HCT116 (cell line): Measurements from ENCODE around the gene MTHFD1L. TPM values are rescaled to one million over a fixed set of nuclear protein-coding genes. Genes with fewer than 3 reads are reported as not detected.

Experiments used
- ATAC-seq: fragments of 200-7000 bp; cut with Tn5 transposase; 2 replicates; pipeline ENCODE4 v1.9.1; 2020; ENCODE audit warnings: mild to moderate bottlenecking, moderate library complexity
- BruUV-seq: library from RNA; stranded (reverse); fragments of 400-500 nt; replicated peaks from 2 replicates; lab custom pipeline; 2021; lab: Mats Ljungman, UMichigan
- CTCF ChIA-PET: fragments of 300-600 bp; sonication (Branson Sonifier 250); formaldehyde crosslinking; loops from one replicate; lab custom pipeline; 2021; ENCODE audit warnings: antibody characterized with exemption; lab: Charles Lee
- POLR2A ChIA-PET: fragments of 300-600, 350-600 bp; sonication (Branson Sonifier 250); formaldehyde crosslinking; loops from one replicate; lab custom pipeline; 2021; ENCODE audit warnings: antibody characterized with exemption; lab: Charles Lee
- RAD21 ChIA-PET, 2 experiments: fragments of 300-600 bp; sonication (Branson Sonifier 250); formaldehyde crosslinking; loops; one replicate each; lab custom pipeline; 2023; ENCODE audit warnings: low total read pairs in 2 of 2; ENCODE audit not compliant: uncharacterized antibody in 2 of 2, unreplicated experiment in 2 of 2, low non-redundant PET in 1 of 2; lab: Charles Lee
- DNase-seq: peaks from one replicate; pipeline ENCODE4 v3.0.0-alpha.2; 2010; ENCODE audit warnings: low read depth, low spot score
- H2AFZ ChIP-seq: fragments of 200-600 bp; shearing (Covaris generic), sonication (generic); 2 replicates; pipeline ENCODE4 v1.6.1; 2017; ENCODE audit warnings: low read depth, mixed run types, mixed read lengths, antibody characterized with exemption, low read length; ENCODE audit not compliant: poor library complexity, severe bottlenecking
- H3K27ac ChIP-seq: 2 replicates; pipeline ENCODE4 v1.5.1; 2012; ENCODE audit warnings: low read depth, low read length
- H3K27me3 ChIP-seq: fragments of 200-600 bp; sonication (generic); 2 replicates; pipeline ENCODE4 v1.6.1; 2016; ENCODE audit warnings: mixed run types, low read length, mixed read lengths; ENCODE audit not compliant: insufficient read depth
- H3K36me3 ChIP-seq, 2 experiments: fragments of 200-500 bp in 1 of 2; fragments of 200-600 bp in 1 of 2; sonication (Bioruptor generic) in 1 of 2; sonication (generic) in 1 of 2; 2 replicates each; pipeline versions ENCODE4 v1.5.1 to v1.6.1; 2014 to 2016; ENCODE audit warnings: low read length in 2 of 2, inconsistent platforms in 1 of 2, mixed read lengths in 1 of 2, mixed run types in 1 of 2; ENCODE audit not compliant: insufficient read depth in 2 of 2, control insufficient read depth in 1 of 2
- H3K4me1 ChIP-seq, 2 experiments: fragments of 200-600 bp in 1 of 2; sonication (generic) in 1 of 2; 2 replicates each; pipeline versions ENCODE4 v1.5.1 to v1.6.1; 2012 to 2017; ENCODE audit warnings: low read length in 2 of 2, inconsistent platforms in 1 of 2, mild to moderate bottlenecking in 1 of 2, mixed read lengths in 1 of 2, mixed run types in 1 of 2, moderate library complexity in 1 of 2; ENCODE audit not compliant: insufficient read depth in 2 of 2, control insufficient read depth in 1 of 2
- H3K4me2 ChIP-seq: fragments of 200-600 bp; sonication (generic); 2 replicates; pipeline ENCODE4 v1.6.1; 2017; ENCODE audit warnings: mixed run types, low read length, mixed read lengths
- H3K4me3 ChIP-seq, 2 experiments: fragments of 200-600 bp in 1 of 2; sonication (generic) in 1 of 2; replicated peaks in 1 of 2; 2 replicates each; pipeline ENCODE4 v1.5.1; 2011 to 2016; ENCODE audit warnings: low read length in 2 of 2, control low read depth in 1 of 2, low read depth in 1 of 2, mild to moderate bottlenecking in 1 of 2, mixed read lengths in 1 of 2, mixed run types in 1 of 2
- H3K79me2 ChIP-seq: fragments of 200-600 bp; sonication (generic); 2 replicates; pipeline ENCODE4 v1.6.1; 2017; ENCODE audit warnings: mild to moderate bottlenecking, mixed run types, low read length, moderate library complexity, mixed read lengths; ENCODE audit not compliant: insufficient read depth
- H3K9ac ChIP-seq: fragments of 200-600 bp; sonication (generic); 2 replicates; pipeline ENCODE4 v1.6.1; 2016; ENCODE audit warnings: low read length, mixed read lengths
- H3K9me2 ChIP-seq: fragments of 200-600 bp; sonication (generic), shearing (Covaris generic); 2 replicates; pipeline ENCODE4 v1.6.1; 2017; ENCODE audit warnings: mixed run types, mild to moderate bottlenecking, moderate library complexity; ENCODE audit not compliant: insufficient read depth
- H3K9me3 ChIP-seq, 2 experiments: fragments of 200-500 bp in 1 of 2; fragments of 200-600 bp in 1 of 2; sonication (Bioruptor generic) in 1 of 2; sonication (generic) in 1 of 2; 2 replicates each; pipeline ENCODE4 v1.6.1; 2014 to 2017; ENCODE audit warnings: low read length in 2 of 2, mixed read lengths in 2 of 2, inconsistent platforms in 1 of 2, low read depth in 1 of 2, mild to moderate bottlenecking in 1 of 2, mixed run types in 1 of 2, moderate library complexity in 1 of 2; ENCODE audit not compliant: control insufficient read depth in 1 of 2, insufficient read depth in 1 of 2
- H4K20me1 ChIP-seq: fragments of 200-600 bp; sonication (generic), shearing (Covaris generic); 2 replicates; pipeline ENCODE4 v1.6.1; 2017; ENCODE audit warnings: mixed run types, mild to moderate bottlenecking, moderate library complexity; ENCODE audit not compliant: insufficient read depth
- EGR1 ChIP-seq: IDR thresholded peaks from 2 replicates; pipeline ENCODE4 v1.6.1; 2012; ENCODE audit warnings: low read depth
- EZH2phosphoT487 ChIP-seq: fragments of 200-600 bp; IDR thresholded peaks from 2 replicates; pipeline ENCODE4 v1.6.1; 2018; ENCODE audit warnings: antibody characterized with exemption, borderline replicate concordance
- POLR2A ChIP-seq: IDR thresholded peaks from 2 replicates; pipeline ENCODE4 v1.7.0; 2011; ENCODE audit warnings: borderline replicate concordance; ENCODE audit not compliant: insufficient read depth, insufficient read length; ENCODE audit errors: extremely low read depth
- SP1 ChIP-seq: IDR thresholded peaks from 2 replicates; pipeline ENCODE4 v1.6.1; 2012; ENCODE audit warnings: low read depth
- ZFX ChIP-seq: fragments of 450-650 bp; IDR thresholded peaks from 2 replicates; pipeline ENCODE4 v1.6.1; 2017
- intact Hi-C: fragments of 100-400 bp; cut with micrococcal nuclease; formaldehyde crosslinking; loops from 2 replicates; pipeline ENCODE4 v1.10.0; 2022
- total RNA-seq: library from RNA; stranded (reverse); gene quantifications from one replicate; pipeline ENCODE4 v1.2.1, GENCODE V29; 2021; ENCODE audit not compliant: unreplicated experiment
- TF ChIP-seq, protein P1 (sequence below): IDR thresholded peaks from 2 replicates; pipeline ENCODE4 v1.6.1; 2012; ENCODE audit warnings: low read depth
- TF ChIP-seq, protein P2 (sequence below), 3 experiments: fragments of 200-600 bp in 1 of 3; sonication (generic) in 1 of 3; IDR thresholded peaks in 2 of 3; conservative IDR thresholded peaks in 1 of 3; 2 replicates each; pipeline ENCODE4 v1.5.1; 2012 to 2017; ENCODE audit warnings: low read depth in 2 of 3, low read length in 2 of 3, antibody characterized with exemption in 1 of 3, borderline replicate concordance in 1 of 3, control low read depth in 1 of 3, mild to moderate bottlenecking in 1 of 3, mixed read lengths in 1 of 3, mixed run types in 1 of 3, moderate library complexity in 1 of 3; ENCODE audit not compliant: insufficient read depth in 1 of 3

The MTHFD1L gene
- total RNA-seq, 1 experiment from 2014 or later = 127 TPM

DNA sequence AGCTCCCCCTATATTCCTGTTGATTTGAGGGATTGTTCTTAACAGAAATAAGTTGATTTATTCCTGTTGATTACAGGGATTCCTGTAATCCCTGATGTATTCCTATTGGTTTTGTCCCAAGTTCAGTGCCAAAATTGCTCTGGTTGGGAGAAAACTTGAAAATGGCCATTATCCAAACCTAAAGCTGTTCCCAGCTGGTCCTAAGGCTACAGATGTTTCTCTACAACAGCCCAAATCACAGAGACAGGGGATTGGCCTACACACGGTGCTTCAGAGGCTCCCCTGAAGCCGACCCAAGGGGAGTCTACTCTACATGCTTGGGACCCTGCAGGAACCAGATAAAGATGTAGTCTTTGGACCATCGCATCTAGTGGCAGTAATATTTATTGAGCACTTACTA, 275.3 kb downstream of the MTHFD1L start:
- Histone ChIP-seq H3K27ac (no peak overlapping the region), H3K4me3 (no peak overlapping the region), H3K9me2 (no peaks in the 10 kb centered on the region), H3K9me3 (no peaks in the 10 kb centered on the region), H3K79me2 (no peaks in the 10 kb centered on the region), H3K27me3 (no peaks in the 10 kb centered on the region), H4K20me1 (no peaks in the 10 kb centered on the region), H3K4me2 (no peak overlapping the region), H3K9ac (no peak overlapping the region), H3K4me1 (peaks cover 3 to 9% of the 10 kb centered on the region in 2 experiments; a peak in 3 of 4 replicates), H3K36me3 (no peaks in the 10 kb centered on the region), H2AFZ (no peak overlapping the region)
- no TSS peak for BruUV-seq
- ATAC-seq (no peak), DNase-seq (no peak)
- POLR2A ChIA-PET = no interaction called here
- RAD21 ChIA-PET = no interaction called here
- intact Hi-C loops = no loop called here
- TF ChIP-seq EGR1 (no peak), ZFX (no peak), SP1 (no peak)
- CTCF ChIA-PET = no interaction called here

DNA sequence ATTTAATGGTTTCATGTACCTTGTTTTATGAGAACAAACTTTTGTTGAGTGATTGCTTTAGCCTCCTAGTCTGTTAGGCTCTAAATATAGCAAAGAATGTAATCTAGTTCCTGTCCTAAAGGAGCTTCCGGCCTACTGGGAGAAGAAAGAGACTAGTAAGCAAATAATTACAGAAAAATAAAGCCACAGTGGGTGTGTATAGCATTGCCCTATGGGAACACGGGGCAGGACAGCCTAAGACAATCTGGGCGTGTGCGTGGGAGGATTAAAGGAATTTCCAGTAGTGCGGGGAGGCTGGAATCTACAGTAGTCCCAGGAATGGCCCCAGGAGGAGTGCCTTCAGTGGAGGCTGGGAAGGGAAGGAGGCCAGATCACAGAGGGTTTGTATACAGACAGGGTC, 276.2 kb downstream of the MTHFD1L start:
- RAD21 ChIA-PET = no interaction called here
- no peaks in the 10 kb centered on the region for H3K9me2 ChIP-seq
- peak overlapping the region; percentile 77 for H2AFZ ChIP-seq
- CTCF ChIA-PET = no interaction called here
- no peaks in the 10 kb centered on the region for H3K9me3 ChIP-seq
- no peaks in the 10 kb centered on the region for H3K27me3 ChIP-seq
- TF ChIP-seq POLR2A (no peak), EGR1 (peak; percentile 81), EZH2phosphoT487 (no peak)
- TF ChIP-seq, protein P1, sequence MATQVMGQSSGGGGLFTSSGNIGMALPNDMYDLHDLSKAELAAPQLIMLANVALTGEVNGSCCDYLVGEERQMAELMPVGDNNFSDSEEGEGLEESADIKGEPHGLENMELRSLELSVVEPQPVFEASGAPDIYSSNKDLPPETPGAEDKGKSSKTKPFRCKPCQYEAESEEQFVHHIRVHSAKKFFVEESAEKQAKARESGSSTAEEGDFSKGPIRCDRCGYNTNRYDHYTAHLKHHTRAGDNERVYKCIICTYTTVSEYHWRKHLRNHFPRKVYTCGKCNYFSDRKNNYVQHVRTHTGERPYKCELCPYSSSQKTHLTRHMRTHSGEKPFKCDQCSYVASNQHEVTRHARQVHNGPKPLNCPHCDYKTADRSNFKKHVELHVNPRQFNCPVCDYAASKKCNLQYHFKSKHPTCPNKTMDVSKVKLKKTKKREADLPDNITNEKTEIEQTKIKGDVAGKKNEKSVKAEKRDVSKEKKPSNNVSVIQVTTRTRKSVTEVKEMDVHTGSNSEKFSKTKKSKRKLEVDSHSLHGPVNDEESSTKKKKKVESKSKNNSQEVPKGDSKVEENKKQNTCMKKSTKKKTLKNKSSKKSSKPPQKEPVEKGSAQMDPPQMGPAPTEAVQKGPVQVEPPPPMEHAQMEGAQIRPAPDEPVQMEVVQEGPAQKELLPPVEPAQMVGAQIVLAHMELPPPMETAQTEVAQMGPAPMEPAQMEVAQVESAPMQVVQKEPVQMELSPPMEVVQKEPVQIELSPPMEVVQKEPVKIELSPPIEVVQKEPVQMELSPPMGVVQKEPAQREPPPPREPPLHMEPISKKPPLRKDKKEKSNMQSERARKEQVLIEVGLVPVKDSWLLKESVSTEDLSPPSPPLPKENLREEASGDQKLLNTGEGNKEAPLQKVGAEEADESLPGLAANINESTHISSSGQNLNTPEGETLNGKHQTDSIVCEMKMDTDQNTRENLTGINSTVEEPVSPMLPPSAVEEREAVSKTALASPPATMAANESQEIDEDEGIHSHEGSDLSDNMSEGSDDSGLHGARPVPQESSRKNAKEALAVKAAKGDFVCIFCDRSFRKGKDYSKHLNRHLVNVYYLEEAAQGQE = no peak
- TF ChIP-seq, protein P2, sequence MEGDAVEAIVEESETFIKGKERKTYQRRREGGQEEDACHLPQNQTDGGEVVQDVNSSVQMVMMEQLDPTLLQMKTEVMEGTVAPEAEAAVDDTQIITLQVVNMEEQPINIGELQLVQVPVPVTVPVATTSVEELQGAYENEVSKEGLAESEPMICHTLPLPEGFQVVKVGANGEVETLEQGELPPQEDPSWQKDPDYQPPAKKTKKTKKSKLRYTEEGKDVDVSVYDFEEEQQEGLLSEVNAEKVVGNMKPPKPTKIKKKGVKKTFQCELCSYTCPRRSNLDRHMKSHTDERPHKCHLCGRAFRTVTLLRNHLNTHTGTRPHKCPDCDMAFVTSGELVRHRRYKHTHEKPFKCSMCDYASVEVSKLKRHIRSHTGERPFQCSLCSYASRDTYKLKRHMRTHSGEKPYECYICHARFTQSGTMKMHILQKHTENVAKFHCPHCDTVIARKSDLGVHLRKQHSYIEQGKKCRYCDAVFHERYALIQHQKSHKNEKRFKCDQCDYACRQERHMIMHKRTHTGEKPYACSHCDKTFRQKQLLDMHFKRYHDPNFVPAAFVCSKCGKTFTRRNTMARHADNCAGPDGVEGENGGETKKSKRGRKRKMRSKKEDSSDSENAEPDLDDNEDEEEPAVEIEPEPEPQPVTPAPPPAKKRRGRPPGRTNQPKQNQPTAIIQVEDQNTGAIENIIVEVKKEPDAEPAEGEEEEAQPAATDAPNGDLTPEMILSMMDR (IDR thresholded peaks at IDR 0.05 in 2 of 3, conservative IDR thresholded peaks at IDR 0.05 in 1 of 3; ENCODE audit: borderline replicate concordance in 1 of 3, insufficient read depth in 1 of 3, low read depth in 2 of 3, low read length in 2 of 3) = no peak
- no peak for DNase-seq
- POLR2A ChIA-PET = no interaction called here
- H3K4me2 ChIP-seq = peak overlapping the region; percentile 54
- no peak overlapping the region for H3K9ac ChIP-seq
- no peak overlapping the region for H3K4me3 ChIP-seq
- H3K36me3 ChIP-seq = no peaks in the 10 kb centered on the region
- intact Hi-C loops = no loop called here
- H3K4me1 ChIP-seq = peaks cover 3 to 9% of the 10 kb centered on the region in 2 experiments; a peak in 3 of 4 replicates
- no peak overlapping the region for H3K27ac ChIP-seq
- no peaks in the 10 kb centered on the region for H4K20me1 ChIP-seq
- BruUV-seq = no TSS peak
- peak; percentile 82 for ATAC-seq
- no peaks in the 10 kb centered on the region for H3K79me2 ChIP-seq
